H1 (cell line): ENCODE results near the gene DGAT2L6. TPM values are rescaled to one million over a fixed set of nuclear protein-coding genes. Genes with fewer than 3 reads are reported as not detected.

Source experiments
- CTCF ChIA-PET: fragments of 300-600 bp; sonication (Branson Sonifier 250); formaldehyde crosslinking; loops from one replicate; lab custom pipeline; 2021; ENCODE audit not compliant: partially characterized antibody; lab: Charles Lee
- POLR2A ChIA-PET: fragments of 300-600 bp; sonication (Branson Sonifier 250); formaldehyde crosslinking; loops from one replicate; lab custom pipeline; 2021; ENCODE audit warnings: inconsistent platforms; ENCODE audit not compliant: partially characterized antibody; lab: Charles Lee
- DNase-seq, 2 experiments: peaks; one replicate each; pipeline versions ENCODE4 v3.0.0 to v3.0.0-alpha.2; 2010 to 2022; ENCODE audit warnings: low spot score in 2 of 2, low read depth in 1 of 2, mixed read lengths in 1 of 2
- FAIRE-seq: peaks from 2 replicates; lab custom pipeline; 2011; peaks lifted over from hg19 to GRCh38; lab: Jason Lieb, UNC
- H2AFZ ChIP-seq: 2 replicates; pipeline ENCODE4 v1.8.1; 2012; ENCODE audit warnings: low read length, inconsistent platforms
- H2AK5ac ChIP-seq: 2 replicates; pipeline ENCODE4 v1.6.1; 2013; ENCODE audit warnings: low read depth, low read length
- H2BK120ac ChIP-seq: replicated peaks from 2 replicates; pipeline ENCODE3; 2013; ENCODE audit warnings: low read depth, low read length, inconsistent platforms
- H2BK12ac ChIP-seq: 2 replicates; pipeline ENCODE4 v1.6.1; 2013; ENCODE audit warnings: low read depth, low read length
- H2BK15ac ChIP-seq: 2 replicates; pipeline ENCODE4 v1.6.1; 2013; ENCODE audit warnings: low read length
- H2BK20ac ChIP-seq: 2 replicates; pipeline ENCODE4 v1.6.1; 2013; ENCODE audit warnings: low read length
- H2BK5ac ChIP-seq: 2 replicates; pipeline ENCODE4 v1.6.1; 2013; ENCODE audit warnings: low read depth, low read length
- H3K14ac ChIP-seq: 2 replicates; pipeline ENCODE4 v1.6.1; 2013; ENCODE audit warnings: inconsistent platforms; ENCODE audit not compliant: insufficient read length
- H3K18ac ChIP-seq: 2 replicates; pipeline ENCODE4 v1.6.1; 2013; ENCODE audit warnings: low read length; ENCODE audit errors: extremely low read depth
- H3K23ac ChIP-seq: 2 replicates; pipeline ENCODE4 v1.6.1; 2013; ENCODE audit warnings: inconsistent platforms; ENCODE audit not compliant: insufficient read length
- H3K23me2 ChIP-seq: 2 replicates; pipeline ENCODE4 v1.6.1; 2013; ENCODE audit warnings: low read depth, low read length
- H3K27ac ChIP-seq: 2 replicates; pipeline ENCODE4 v1.6.1; 2011; ENCODE audit warnings: low read depth, low read length, inconsistent platforms
- H3K27me3 ChIP-seq, 4 experiments: replicated peaks in 1 of 4; 1 replicate in 1 of 4; 2 replicates in 3 of 4; pipeline versions ENCODE4 v1.6.1 to v1.8.1; 2011 to 2013; ENCODE audit warnings: low read length in 3 of 4, mild to moderate bottlenecking in 3 of 4, inconsistent platforms in 2 of 4, mixed read lengths in 2 of 4, moderate library complexity in 1 of 4; ENCODE audit not compliant: control insufficient read depth in 3 of 4, insufficient read depth in 3 of 4; ENCODE audit errors: extremely low read depth in 1 of 4
- H3K36me3 ChIP-seq, 4 experiments: 2 replicates each; pipeline versions ENCODE4 v1.6.1 to v1.8.1; 2011 to 2013; ENCODE audit warnings: mild to moderate bottlenecking in 4 of 4, low read length in 3 of 4, moderate library complexity in 2 of 4, control low read depth in 1 of 4, inconsistent platforms in 1 of 4; ENCODE audit not compliant: insufficient read depth in 4 of 4, control insufficient read depth in 2 of 4
- H3K4ac ChIP-seq: replicated peaks from 2 replicates; pipeline ENCODE3; 2013; ENCODE audit warnings: low read length, low read depth, mixed read lengths, inconsistent platforms; ENCODE audit not compliant: insufficient read length
- H3K4me1 ChIP-seq, 4 experiments: replicated peaks in 1 of 4; 1 replicate in 1 of 4; 2 replicates in 3 of 4; pipeline versions ENCODE4 v1.6.1 to v1.8.1; 2011 to 2013; ENCODE audit warnings: low read length in 3 of 4, inconsistent platforms in 2 of 4, mixed read lengths in 1 of 4; ENCODE audit not compliant: insufficient read depth in 4 of 4, control insufficient read depth in 3 of 4
- H3K4me2 ChIP-seq, 2 experiments: 2 replicates each; pipeline versions ENCODE4 v1.6.1 to v1.8.1; 2011 to 2013; ENCODE audit warnings: low read depth in 2 of 2, low read length in 2 of 2, control low read depth in 1 of 2, inconsistent platforms in 1 of 2, mild to moderate bottlenecking in 1 of 2; ENCODE audit not compliant: insufficient read depth in 1 of 2
- H3K4me3 ChIP-seq, 4 experiments: fragments of 200-600, 300-600 bp in 1 of 4; sonication (generic), shearing (Covaris generic), sonication (Bioruptor Twin) in 1 of 4; 2 replicates each; pipeline versions ENCODE4 v1.5.1 to v1.8.1; 2011 to 2016; ENCODE audit warnings: low read length in 4 of 4, low read depth in 3 of 4, control low read depth in 2 of 4, inconsistent platforms in 2 of 4, mild to moderate bottlenecking in 2 of 4, mixed read lengths in 1 of 4, moderate library complexity in 1 of 4; ENCODE audit not compliant: insufficient read depth in 2 of 4; ENCODE audit errors: extremely low read depth in 1 of 4
- H3K56ac ChIP-seq: replicated peaks from 2 replicates; pipeline ENCODE3; 2013; ENCODE audit warnings: low read depth, mild to moderate bottlenecking, mixed read lengths, low read length, inconsistent platforms; ENCODE audit not compliant: insufficient read length
- H3K79me1 ChIP-seq: 2 replicates; pipeline ENCODE4 v1.6.1; 2013; ENCODE audit warnings: low read depth, low read length, control low read depth
- H3K79me2 ChIP-seq, 2 experiments: 2 replicates each; pipeline versions ENCODE4 v1.6.1 to v1.8.1; 2012 to 2013; ENCODE audit warnings: low read length in 2 of 2, mild to moderate bottlenecking in 2 of 2, inconsistent platforms in 1 of 2; ENCODE audit not compliant: insufficient read depth in 2 of 2, control insufficient read depth in 1 of 2
- H3K9ac ChIP-seq, 4 experiments: replicated peaks in 1 of 4; 1 replicate in 1 of 4; 2 replicates in 3 of 4; pipeline versions ENCODE4 v1.6.1 to v1.8.1; 2011 to 2013; ENCODE audit warnings: low read depth in 3 of 4, low read length in 3 of 4, control low read depth in 2 of 4, mild to moderate bottlenecking in 2 of 4, moderate library complexity in 2 of 4, inconsistent platforms in 1 of 4; ENCODE audit errors: extremely low read depth in 1 of 4
- H3K9me3 ChIP-seq, 2 experiments: 2 replicates each; pipeline versions ENCODE4 v1.6.1 to v1.8.1; 2012 to 2013; ENCODE audit warnings: mild to moderate bottlenecking in 2 of 2, moderate library complexity in 2 of 2, control low read depth in 1 of 2, inconsistent platforms in 1 of 2, low read depth in 1 of 2, low read length in 1 of 2, mixed read lengths in 1 of 2; ENCODE audit not compliant: insufficient read depth in 2 of 2
- H4K20me1 ChIP-seq, 2 experiments: replicated peaks in 1 of 2; 2 replicates each; pipeline versions ENCODE3 to v1.8.1; 2011 to 2013; ENCODE audit warnings: inconsistent platforms in 2 of 2, low read length in 2 of 2, mild to moderate bottlenecking in 1 of 2; ENCODE audit not compliant: insufficient read depth in 2 of 2, control insufficient read depth in 1 of 2
- H4K5ac ChIP-seq: 2 replicates; pipeline ENCODE4 v1.6.1; 2013; ENCODE audit warnings: low read length, low read depth, mixed read lengths, inconsistent platforms; ENCODE audit not compliant: insufficient read length
- H4K8ac ChIP-seq: 2 replicates; pipeline ENCODE4 v1.8.0; 2013; ENCODE audit warnings: mild to moderate bottlenecking, moderate library complexity, low read length, inconsistent platforms; ENCODE audit not compliant: insufficient read depth; ENCODE audit errors: extremely low read depth
- H4K91ac ChIP-seq: replicated peaks from 2 replicates; pipeline ENCODE3; 2013; ENCODE audit warnings: low read length, mixed read lengths, inconsistent platforms; ENCODE audit not compliant: insufficient read length
- ATF2 ChIP-seq: IDR thresholded peaks from 2 replicates; pipeline ENCODE4 v1.6.1; 2012; ENCODE audit warnings: low read length, inconsistent platforms
- CBX5 ChIP-seq: fragments of 300-800, 300-1000 bp; sonication (generic); IDR thresholded peaks from 2 replicates; pipeline ENCODE4 v1.7.1; 2016; ENCODE audit warnings: antibody characterized with exemption, low read length, low read depth
- E2F6 ChIP-seq: IDR thresholded peaks from 2 replicates; pipeline ENCODE4 v1.6.1; 2012; ENCODE audit warnings: inconsistent platforms
- GTF2F1 ChIP-seq: IDR thresholded peaks from 2 replicates; pipeline ENCODE4 v1.6.1; 2012; ENCODE audit warnings: low read depth, low read length, improper control_type of control experiment, borderline replicate concordance
- SP4 ChIP-seq: IDR thresholded peaks from 2 replicates; pipeline ENCODE4 v1.6.1; 2012; ENCODE audit warnings: low read length, inconsistent platforms
- ZNF274 ChIP-seq: IDR thresholded peaks from 2 replicates; pipeline ENCODE4 v1.7.0; 2012; ENCODE audit warnings: low read length, borderline replicate concordance; ENCODE audit errors: extremely low read depth
- WGBS, 2 experiments: shearing (Covaris generic) in 1 of 2; methylation state at CpG; one replicate each; pipeline versions ENCODE4 v1.1.6 to v1.1.7; 2013 to 2015; ENCODE audit warnings: low lambda C conversion rate in 2 of 2, mixed read lengths in 2 of 2, inconsistent platforms in 1 of 2, low coverage in 1 of 2, missing lambda C conversion rate in 1 of 2; ENCODE audit not compliant: insufficient replicate concordance in 2 of 2, insufficient coverage in 1 of 2, insufficient read length in 1 of 2; ENCODE audit errors: extremely low coverage in 1 of 2, missing lambda C conversion rate in 1 of 2; 5-methylcytosine and 5-hydroxymethylcytosine counted together
- polyA plus RNA-seq, 7 experiments: library from polyadenylated mRNA; depleted of rRNA in 3 of 7; stranded (reverse) in 5 of 7; unstranded in 2 of 7; fragments of >200 nt in 5 of 7; fragments of 200-250 nt in 2 of 7; gene quantifications; 1 replicate in 5 of 7; 2 replicates in 1 of 7; 4 replicates in 1 of 7; pipeline versions ENCODE4 v1.2.1 to v1.2.3, GENCODE V29; 2011 to 2013; ENCODE audit warnings: missing spikeins in 2 of 7, mixed read lengths in 2 of 7
- total RNA-seq: library from RNA; stranded (reverse); fragmentation: NEBNext Ultra II Directional; extraction: Animal tissue kit (Norgen Biotek cat#: 25700); gene quantifications from 2 replicates; pipeline ENCODE4 v1.2.1, GENCODE V29; 2021

Gene DGAT2L6
- total and polyA plus RNA-seq, 2 of the 8 experiments (the other 6 are each of a cell fraction or from before 2014, with no cell fraction given): not detected

- no peak overlapping the region for H3K9ac ChIP-seq
- H4K20me1 ChIP-seq: no peaks in the 10 kb centered on the region
- no peak overlapping the region for H2AFZ ChIP-seq
- H3K27me3 ChIP-seq: no peaks in the 10 kb centered on the region
- no peak overlapping the region for H3K4me3 ChIP-seq
- no peak overlapping the region for H2BK12ac ChIP-seq
- no peaks in the 10 kb centered on the region for H3K23me2 ChIP-seq
- no peaks in the 10 kb centered on the region for H3K79me1 ChIP-seq
- H3K9me3 ChIP-seq: no peaks in the 10 kb centered on the region
- no peak overlapping the region for H3K18ac ChIP-seq
- no peak overlapping the region for H4K5ac ChIP-seq
- H3K14ac ChIP-seq: no peak overlapping the region
- no peak overlapping the region for H3K4ac ChIP-seq
- H3K56ac ChIP-seq: no peak overlapping the region
- TF ChIP-seq SP4 (no peak), ATF2 (no peak), CBX5 (no peak), ZNF274 (no peak), E2F6 (no peak), GTF2F1 (no peak)
- H4K8ac ChIP-seq: no peak overlapping the region
- DNase-seq: no peak
- H2BK120ac ChIP-seq: no peak overlapping the region
- H2BK20ac ChIP-seq: no peak overlapping the region
- ChIA-PET POLR2A (no interaction called here), CTCF (interaction anchor here (2.4 kb wide), 1 partner anchor 8 kb away, joined by 9 read pairs; no protein-coding TSS in a partner anchor)
- H3K23ac ChIP-seq: no peak overlapping the region
- peak; percentile 24 for FAIRE-seq
- no peak overlapping the region for H3K27ac ChIP-seq
- H4K91ac ChIP-seq: no peak overlapping the region
- H3K36me3 ChIP-seq: no peaks in the 10 kb centered on the region
- H2BK15ac ChIP-seq: no peak overlapping the region
- no peaks in the 10 kb centered on the region for H3K4me1 ChIP-seq
- no peaks in the 10 kb centered on the region for H3K79me2 ChIP-seq
- 78% methylated on average over 1 of the region's 1 CpG; no CpG with 5 or more reads in 1 of the 2 experiments for WGBS, 2 experiments
- no peak overlapping the region for H2AK5ac ChIP-seq
- no peak overlapping the region for H3K4me2 ChIP-seq
- no peak overlapping the region for H2BK5ac ChIP-seq
These were observed 76.7 kb downstream of the DGAT2L6 start for GRCh38 chrX:70254063-70254400.
